GM12801 (cell line): Measurements from ENCODE around the gene NFIC.

Experiments
- CTCF ChIP-seq: IDR thresholded peaks from one replicate; pipeline ENCODE4 v1.5.1; 2011; ENCODE audit warnings: control low read depth; ENCODE audit not compliant: insufficient read length; ENCODE audit errors: extremely low read depth

Gene NFIC

GRCh38 chr19:3471954-3472655 lies 105.7 kb downstream of the NFIC start:
- TF ChIP-seq CTCF: no peak

- TF ChIP-seq CTCF: no peak
Measured at GRCh38 chr19:3474010-3474409, 107.6 kb downstream of the NFIC start.

GRCh38 chr19:3474614-3475013 lies 108.2 kb downstream of the NFIC start:
- no peak for TF ChIP-seq CTCF

- no peak for TF ChIP-seq CTCF
Measured at GRCh38 chr19:3475449-3475848, 109.1 kb downstream of the NFIC start.

GRCh38 chr19:3476830-3477229 lies 110.4 kb downstream of the NFIC start:
- TF ChIP-seq CTCF: no peak

GRCh38 chr19:3477506-3477905 lies 111.1 kb downstream of the NFIC start:
- no peak for TF ChIP-seq CTCF

GRCh38 chr19:3477951-3478350 lies 111.6 kb downstream of the NFIC start:
- no peak for TF ChIP-seq CTCF
